Keratinocyte (primary cell): ENCODE measurements around the gene HELZ. TPM values are rescaled to one million over a fixed set of nuclear protein-coding genes. Genes with fewer than 3 reads are reported as not detected.

ENCODE experiments used
- DNase-seq: peaks from one replicate; pipeline ENCODE4 v3.0.0-alpha.2; 2011; ENCODE audit warnings: low read depth, missing footprints, low spot score
- FAIRE-seq: peaks from 2 replicates; lab custom pipeline; 2011; peaks lifted over from hg19 to GRCh38; lab: Jason Lieb, UNC
- H2AFZ ChIP-seq: 2 replicates; pipeline ENCODE4 v1.6.0; 2012; ENCODE audit warnings: low read length, control low read depth, inconsistent platforms; ENCODE audit not compliant: control insufficient read depth
- H3K27ac ChIP-seq: 2 replicates; pipeline ENCODE4 v1.5.1; 2011; ENCODE audit warnings: low read length; ENCODE audit not compliant: control insufficient read depth, insufficient read depth
- H3K27me3 ChIP-seq: 3 replicates; pipeline ENCODE4 v1.6.0; 2011; ENCODE audit warnings: low read length; ENCODE audit not compliant: control insufficient read depth, insufficient read depth; ENCODE audit errors: extremely low read depth
- H3K36me3 ChIP-seq, 2 experiments: 2 replicates in 1 of 2; 3 replicates in 1 of 2; pipeline ENCODE4 v1.5.1; 2011; ENCODE audit warnings: low read length in 2 of 2, mild to moderate bottlenecking in 1 of 2; ENCODE audit not compliant: control insufficient read depth in 2 of 2, insufficient read depth in 2 of 2; ENCODE audit errors: extremely low read depth in 1 of 2
- H3K4me1 ChIP-seq: 3 replicates; pipeline ENCODE4 v1.5.1; 2011; ENCODE audit warnings: low read length; ENCODE audit not compliant: control insufficient read depth, insufficient read depth; ENCODE audit errors: extremely low read depth
- H3K4me2 ChIP-seq: 3 replicates; pipeline ENCODE4 v1.6.0; 2011; ENCODE audit warnings: low read depth, low read length; ENCODE audit not compliant: control insufficient read depth, insufficient read depth; ENCODE audit errors: extremely low read depth
- H3K4me3 ChIP-seq, 3 experiments: fragments of 200-600 bp in 1 of 3; sonication (generic) in 1 of 3; 2 replicates in 2 of 3; 3 replicates in 1 of 3; pipeline ENCODE4 v1.5.1; 2011 to 2016; ENCODE audit warnings: low read length in 3 of 3, mild to moderate bottlenecking in 3 of 3, control low read depth in 2 of 3, inconsistent platforms in 1 of 3, low read depth in 1 of 3, mixed read lengths in 1 of 3, mixed run types in 1 of 3, moderate library complexity in 1 of 3; ENCODE audit not compliant: control insufficient read depth in 2 of 3, insufficient read depth in 2 of 3; ENCODE audit errors: extremely low read depth in 1 of 3
- H3K79me2 ChIP-seq: 2 replicates; pipeline ENCODE4 v1.6.0; 2012; ENCODE audit warnings: low read length; ENCODE audit not compliant: control insufficient read depth, insufficient read depth
- H3K9ac ChIP-seq: 3 replicates; pipeline ENCODE4 v1.6.0; 2011; ENCODE audit warnings: low read length; ENCODE audit not compliant: control insufficient read depth, insufficient read depth; ENCODE audit errors: extremely low read depth
- H3K9me1 ChIP-seq: 3 replicates; pipeline ENCODE4 v1.6.0; 2011; ENCODE audit warnings: low read length; ENCODE audit not compliant: control insufficient read depth, insufficient read depth; ENCODE audit errors: extremely low read depth
- H3K9me3 ChIP-seq: 2 replicates; pipeline ENCODE4 v1.5.1; 2012; ENCODE audit warnings: low read depth, low read length; ENCODE audit not compliant: control insufficient read depth
- H4K20me1 ChIP-seq: 3 replicates; pipeline ENCODE4 v1.6.0; 2011; ENCODE audit warnings: low read length; ENCODE audit not compliant: control insufficient read depth, insufficient read depth; ENCODE audit errors: extremely low read depth
- EZH2 ChIP-seq: IDR thresholded peaks from one replicate; pipeline ENCODE4 v1.6.1; 2012; ENCODE audit warnings: inconsistent platforms, mild to moderate bottlenecking, low read length, moderate library complexity
- dilution Hi-C: fragments of 300-500 bp; cut with MboI; formaldehyde crosslinking; loops from one replicate; pipeline ENCODE4 v1.7.0; 2020; ENCODE audit warnings: low sequenced_read_pairs; ENCODE audit not compliant: extremely low pct_ligation_motif_present
- polyA plus RNA-seq, 5 experiments: library from polyadenylated mRNA; depleted of rRNA in 3 of 5; stranded (reverse) in 3 of 5; stranded (forward) in 1 of 5; unstranded in 1 of 5; fragments of >200 nt; gene quantifications; 1 replicate in 1 of 5; 2 replicates in 3 of 5; 3 replicates in 1 of 5; pipeline versions ENCODE4 v1.2.1 to v1.2.3, GENCODE V29; 2011 to 2012; ENCODE audit warnings: missing spikeins in 2 of 5, low read depth in 1 of 5, low replicate concordance in 1 of 5
- TF ChIP-seq, protein P1 (sequence below), 3 experiments: IDR thresholded peaks in 1 of 3; conservative IDR thresholded peaks in 1 of 3; optimal IDR thresholded peaks in 1 of 3; 2 replicates in 2 of 3; 3 replicates in 1 of 3; pipeline versions ENCODE3 to v1.5.1; 2011; ENCODE audit warnings: low read length in 3 of 3, mild to moderate bottlenecking in 3 of 3, moderate library complexity in 2 of 3, control low read depth in 1 of 3, inconsistent platforms in 1 of 3; ENCODE audit not compliant: insufficient read depth in 2 of 3; ENCODE audit errors: extremely low read depth in 1 of 3

Gene HELZ
- polyA plus RNA-seq, 1 donor (not counting 4 experiments of a cell fraction or from before 2014, with no cell fraction given): 18.2 TPM

GRCh38 chr17:67090341-67090740, 154.7 kb downstream of the HELZ start:
- dilution Hi-C loops: no loop called here
- no peaks in the 10 kb centered on the region for H3K9me3 ChIP-seq
- H2AFZ ChIP-seq: no peak overlapping the region
- no peak for TF ChIP-seq EZH2
- TF ChIP-seq, protein P1, sequence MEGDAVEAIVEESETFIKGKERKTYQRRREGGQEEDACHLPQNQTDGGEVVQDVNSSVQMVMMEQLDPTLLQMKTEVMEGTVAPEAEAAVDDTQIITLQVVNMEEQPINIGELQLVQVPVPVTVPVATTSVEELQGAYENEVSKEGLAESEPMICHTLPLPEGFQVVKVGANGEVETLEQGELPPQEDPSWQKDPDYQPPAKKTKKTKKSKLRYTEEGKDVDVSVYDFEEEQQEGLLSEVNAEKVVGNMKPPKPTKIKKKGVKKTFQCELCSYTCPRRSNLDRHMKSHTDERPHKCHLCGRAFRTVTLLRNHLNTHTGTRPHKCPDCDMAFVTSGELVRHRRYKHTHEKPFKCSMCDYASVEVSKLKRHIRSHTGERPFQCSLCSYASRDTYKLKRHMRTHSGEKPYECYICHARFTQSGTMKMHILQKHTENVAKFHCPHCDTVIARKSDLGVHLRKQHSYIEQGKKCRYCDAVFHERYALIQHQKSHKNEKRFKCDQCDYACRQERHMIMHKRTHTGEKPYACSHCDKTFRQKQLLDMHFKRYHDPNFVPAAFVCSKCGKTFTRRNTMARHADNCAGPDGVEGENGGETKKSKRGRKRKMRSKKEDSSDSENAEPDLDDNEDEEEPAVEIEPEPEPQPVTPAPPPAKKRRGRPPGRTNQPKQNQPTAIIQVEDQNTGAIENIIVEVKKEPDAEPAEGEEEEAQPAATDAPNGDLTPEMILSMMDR (optimal IDR thresholded peaks at IDR 0.05 in 1 of 3, IDR thresholded peaks at IDR 0.05 in 1 of 3, conservative IDR thresholded peaks at IDR 0.05 in 1 of 3; ENCODE audit: extremely low read depth in 1 of 3, insufficient read depth in 2 of 3, low read length in 3 of 3): no peak
- H3K4me2 ChIP-seq: no peak overlapping the region
- no peak overlapping the region for H3K9ac ChIP-seq
- H3K27ac ChIP-seq: no peak overlapping the region
- H3K4me1 ChIP-seq: no peaks in the 10 kb centered on the region
- no peak for DNase-seq
- no peak overlapping the region for H3K4me3 ChIP-seq
- H3K79me2 ChIP-seq: peaks cover 4% of the 10 kb centered on the region
- peaks cover 0 to 7% of the 10 kb centered on the region in 2 experiments for H3K36me3 ChIP-seq
- FAIRE-seq: no peak
- H3K9me1 ChIP-seq: no peaks in the 10 kb centered on the region
- peaks cover 4% of the 10 kb centered on the region for H4K20me1 ChIP-seq
- no peaks in the 10 kb centered on the region for H3K27me3 ChIP-seq

DNA sequence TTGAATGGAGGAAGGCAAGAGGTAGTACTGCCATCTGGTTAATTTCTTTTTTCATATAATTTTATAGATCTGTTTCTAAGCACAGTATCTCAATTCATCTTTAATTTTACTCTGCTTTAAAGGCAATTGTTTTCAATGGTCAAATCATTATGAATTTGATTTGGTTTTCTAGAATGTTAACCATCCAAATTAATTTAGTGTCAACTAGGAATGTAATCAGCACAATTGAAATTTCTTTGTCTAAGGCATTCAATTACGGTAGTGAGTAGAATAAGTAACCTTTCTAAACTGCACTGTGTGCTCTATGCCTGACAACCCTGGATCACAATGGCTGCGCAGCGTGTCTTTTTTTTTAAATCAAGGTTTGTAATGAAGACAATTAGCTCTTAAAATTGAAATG, 156.4 kb downstream of the HELZ start:
- FAIRE-seq: no peak

More for the DNA sequence above, 156.4 kb downstream of the HELZ start:
- Histone ChIP-seq H3K4me3 (no peak overlapping the region), H3K4me2 (no peak overlapping the region), H4K20me1 (peaks cover 4% of the 10 kb centered on the region), H2AFZ (no peak overlapping the region), H3K9ac (no peak overlapping the region), H3K27ac (no peak overlapping the region), H3K36me3 (peaks cover 0 to 6% of the 10 kb centered on the region in 2 experiments), H3K9me1 (no peaks in the 10 kb centered on the region), H3K27me3 (no peaks in the 10 kb centered on the region), H3K79me2 (peaks cover 4% of the 10 kb centered on the region), H3K4me1 (no peaks in the 10 kb centered on the region), H3K9me3 (no peaks in the 10 kb centered on the region)
- dilution Hi-C loops: no loop called here
- no peak for TF ChIP-seq EZH2
- TF ChIP-seq, protein P1 (optimal IDR thresholded peaks at IDR 0.05 in 1 of 3, IDR thresholded peaks at IDR 0.05 in 1 of 3, conservative IDR thresholded peaks at IDR 0.05 in 1 of 3; ENCODE audit: extremely low read depth in 1 of 3, insufficient read depth in 2 of 3, low read length in 3 of 3): no peak
- no peak for DNase-seq
